Mammary epithelial cell (primary cell): ENCODE data around the gene KREMEN2.

Source experiments
- CTCF ChIP-seq, 2 donors: IDR thresholded peaks in 1 of 2; conservative IDR thresholded peaks in 1 of 2; 2 replicates each; pipeline ENCODE4 v1.5.1; 2011 to 2012; ENCODE audit warnings: inconsistent platforms in 2 of 2, low read length in 2 of 2, mild to moderate bottlenecking in 2 of 2, control low read depth in 1 of 2, low read depth in 1 of 2; ENCODE audit not compliant: insufficient read depth in 1 of 2; ENCODE audit errors: extremely low read depth in 1 of 2
- EZH2 ChIP-seq: IDR thresholded peaks from 2 replicates; pipeline ENCODE4 v1.6.1; 2012; ENCODE audit warnings: low read length, inconsistent platforms, borderline replicate concordance

DNA sequence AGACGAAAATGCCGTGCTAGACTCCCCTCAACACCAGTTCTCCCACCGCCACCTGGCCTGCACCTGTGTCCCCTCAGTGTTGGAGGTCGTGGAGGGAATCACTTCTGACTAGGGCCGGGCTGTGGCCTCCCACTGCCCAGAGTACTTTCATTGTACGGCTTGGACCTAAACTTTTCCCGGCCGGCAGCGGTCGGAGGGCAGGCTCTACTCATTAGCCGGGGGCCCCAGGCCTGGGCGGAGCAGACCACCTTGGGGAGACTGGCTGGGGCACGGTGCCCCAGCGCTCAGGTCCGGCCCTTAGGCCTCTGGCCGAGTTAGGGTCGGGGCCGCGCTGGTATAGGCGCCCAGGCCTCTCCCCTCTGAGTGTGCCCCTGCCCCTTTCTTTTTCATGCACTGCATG lies 53.3 kb downstream of the KREMEN2 start:
- TF ChIP-seq CTCF (conservative IDR thresholded peaks at IDR 0.05 in 1 of 2, IDR thresholded peaks at IDR 0.05 in 1 of 2; ENCODE audit: extremely low read depth in 1 of 2, insufficient read depth in 1 of 2, low read depth in 1 of 2, low read length in 2 of 2), result no peak
- TF ChIP-seq EZH2, result no peak
